ENCODE results near the gene GTF2H4. TPM values are rescaled to one million over a fixed set of nuclear protein-coding genes. Genes with fewer than 3 reads are reported as not detected.
"Not testable (repeated sequence)": the region's sequence is repeated elsewhere in the genome, so short reads cannot be mapped to it uniquely, and the experiment has no call there.

The GTF2H4 gene
- total RNA-seq: 10 to 100 TPM; 60.0 to 67.9 TPM
- 52.4 TPM for polyA plus RNA-seq (2013, experiment 1 of 2)
- 39.9 TPM for polyA plus RNA-seq (2013, experiment 2 of 2)
- long read RNA-seq, experiment 1, partial matches to known transcripts: 9 of 25 reads
- long read RNA-seq, experiment 1, other reads (novel, unspliced or antisense): 11 of 25 reads
- long read RNA-seq, experiment 2, partial matches to known transcripts: 0 of 3 reads
- long read RNA-seq, experiment 2, other reads (novel, unspliced or antisense): 1 of 3 reads
- long read RNA-seq, experiment 3, transcript GTF2H4-201 (14 exons, 1,735 nt): major isoform, 22 of 37 reads
- long read RNA-seq, experiment 3, partial matches to known transcripts: 1 of 37 reads
- long read RNA-seq, experiment 3, other reads (novel, unspliced or antisense): 10 of 37 reads
- long read RNA-seq, experiment 4, transcript GTF2H4-201 (14 exons, 1,735 nt): major isoform, 20 of 37 reads
- long read RNA-seq, experiment 4, partial matches to known transcripts: 4 of 37 reads
- long read RNA-seq, experiment 4, other reads (novel, unspliced or antisense): 10 of 37 reads

GRCh38 chr6:30907758-30908591, at the start of gene GTF2H4:
Gene GTF2H4, plus strand, starts transcription at chr6:30908207.
- Mint-ChIP-seq H3K27ac (peak within 1 kb of the TSS; percentile 90), H3K36me3 (ENCODE audit: low read depth) (peaks cover 23% of the 10 kb centered on the region), H3K9me3 (no peaks in the 10 kb centered on the region), H3K4me3 (peak within 1 kb of the TSS; percentile 93), H3K4me1 (peaks cover 6% of the 10 kb centered on the region), H3K27me3 (ENCODE audit: insufficient read depth) (no peaks in the 10 kb centered on the region)
- Histone ChIP-seq H3K4me1 (ENCODE audit: control insufficient read depth, insufficient read depth, low read length) (no peaks in the 10 kb centered on the region), H3K9me3 (ENCODE audit: control insufficient read depth, low read length) (no peaks in the 10 kb centered on the region), H3K27me3 (ENCODE audit: control insufficient read depth, insufficient read depth, low read length, poor library complexity, severe bottlenecking) (no peaks in the 10 kb centered on the region), H3K27ac (ENCODE audit: low read depth, low read length) (no peak within 1 kb of the TSS), H3K9ac (ENCODE audit: extremely low read depth, low read length, poor library complexity, severe bottlenecking) (peak within 1 kb of the TSS; percentile 63), H3K4me3 (ENCODE audit: low read length) (peak within 1 kb of the TSS; percentile 99), H3K36me3 (ENCODE audit: control insufficient read depth, insufficient read depth, low read length) (peaks cover 25% of the 10 kb centered on the region)
- 3 to 4% methylated on average over 36 to 49 of the region's 49 CpGs for WGBS, 2 experiments (ENCODE audit: insufficient coverage in 1 of 2, insufficient read length in 1 of 2)
- TF ChIP-seq CTCF (conservative IDR thresholded peaks at IDR 0.05): no peak
- peak; percentile 99 for DNase-seq

GRCh38 chr6:30859726-30860125, 48.3 kb upstream of the GTF2H4 start:
- not testable (repeated sequence) for H3K4me1 Mint-ChIP-seq; H3K9me3 ChIP-seq (ENCODE audit: control insufficient read depth, low read length); H3K9ac ChIP-seq (ENCODE audit: extremely low read depth, low read length, poor library complexity, severe bottlenecking); H3K27me3 ChIP-seq (ENCODE audit: control insufficient read depth, insufficient read depth, low read length, poor library complexity, severe bottlenecking); H3K4me3 Mint-ChIP-seq; DNase-seq; H3K4me1 ChIP-seq (ENCODE audit: control insufficient read depth, insufficient read depth, low read length); H3K36me3 ChIP-seq (ENCODE audit: control insufficient read depth, insufficient read depth, low read length); H3K36me3 Mint-ChIP-seq (ENCODE audit: low read depth); H3K4me3 ChIP-seq (ENCODE audit: low read length); H3K27ac ChIP-seq (ENCODE audit: low read depth, low read length); H3K27me3 Mint-ChIP-seq (ENCODE audit: insufficient read depth); H3K27ac Mint-ChIP-seq
- 97 to 100% methylated on average over 4 of the region's 4 CpGs for WGBS, 2 experiments (ENCODE audit: insufficient coverage in 1 of 2, insufficient read length in 1 of 2)
- H3K9me3 Mint-ChIP-seq: peaks cover 38% of the 10 kb centered on the region

GRCh38 chr6:30861257-30862048, 46.6 kb upstream of the GTF2H4 start:
- no peaks in the 10 kb centered on the region for H3K4me1 Mint-ChIP-seq
- peaks cover 5% of the 10 kb centered on the region for H3K27me3 Mint-ChIP-seq (ENCODE audit: insufficient read depth)
- Histone ChIP-seq H3K36me3 (ENCODE audit: control insufficient read depth, insufficient read depth, low read length) (no peaks in the 10 kb centered on the region), H3K9me3 (ENCODE audit: control insufficient read depth, low read length) (no peaks in the 10 kb centered on the region), H3K4me3 (ENCODE audit: low read length) (no peak overlapping the region), H3K9ac (ENCODE audit: extremely low read depth, low read length, poor library complexity, severe bottlenecking) (no peak overlapping the region), H3K4me1 (ENCODE audit: control insufficient read depth, insufficient read depth, low read length) (no peaks in the 10 kb centered on the region), H3K27me3 (ENCODE audit: control insufficient read depth, insufficient read depth, low read length, poor library complexity, severe bottlenecking) (no peaks in the 10 kb centered on the region), H3K27ac (ENCODE audit: low read depth, low read length) (no peak overlapping the region)
- no peak overlapping the region for H3K27ac Mint-ChIP-seq
- TF ChIP-seq CTCF (conservative IDR thresholded peaks at IDR 0.05): no peak
- peaks cover 41% of the 10 kb centered on the region for H3K9me3 Mint-ChIP-seq
- peaks cover 2% of the 10 kb centered on the region for H3K36me3 Mint-ChIP-seq (ENCODE audit: low read depth)
- DNase-seq: no peak
- H3K4me3 Mint-ChIP-seq: no peak overlapping the region
- 81 to 86% methylated on average over 1 to 3 of the region's 3 CpGs for WGBS, 2 experiments (ENCODE audit: insufficient coverage in 1 of 2, insufficient read length in 1 of 2)

Measured in endodermal cell (in vitro differentiated cells).